GDM1 (cell line): ENCODE results near the gene SEMA4C.
A peak's percentile ranks its signal among the peaks of the same experiment; 100 is the strongest.

Experiments
- DNase-seq: peaks from one replicate; lab custom pipeline; 2025; lab: John Stamatoyannopoulos, UW

SEMA4C gene

DNA sequence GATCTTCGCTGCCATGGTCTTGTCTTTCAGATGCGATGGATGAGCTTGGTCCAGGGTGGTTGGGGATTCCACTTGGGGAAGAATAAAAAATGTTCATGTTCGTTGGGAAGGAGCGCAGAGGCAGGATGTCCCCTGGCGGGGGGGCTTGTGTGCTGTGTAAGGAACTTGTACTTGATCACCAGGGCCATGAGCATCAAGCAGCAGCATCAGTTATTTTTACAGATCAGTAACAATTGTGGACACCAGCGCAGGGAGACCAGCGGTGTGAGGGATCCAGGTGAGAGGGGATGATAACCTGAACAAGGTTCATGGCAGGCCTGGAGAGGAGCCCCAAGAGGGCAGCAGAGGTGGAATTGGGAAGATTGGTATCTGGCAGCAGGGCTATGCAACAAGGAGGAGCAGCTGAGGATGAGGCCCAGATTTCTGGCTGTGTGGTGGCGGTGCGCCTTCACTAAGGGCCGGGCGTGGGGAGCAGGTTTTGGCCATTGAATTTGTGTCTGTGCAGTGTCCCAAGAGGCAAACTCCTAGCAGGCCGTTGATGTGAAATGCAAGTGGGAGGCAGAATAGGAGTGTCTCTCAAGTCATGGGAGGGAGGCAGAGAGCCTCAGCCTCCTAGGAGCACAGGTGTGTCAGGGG lies 49.9 kb downstream of the SEMA4C start:
- no peak for DNase-seq

DNA sequence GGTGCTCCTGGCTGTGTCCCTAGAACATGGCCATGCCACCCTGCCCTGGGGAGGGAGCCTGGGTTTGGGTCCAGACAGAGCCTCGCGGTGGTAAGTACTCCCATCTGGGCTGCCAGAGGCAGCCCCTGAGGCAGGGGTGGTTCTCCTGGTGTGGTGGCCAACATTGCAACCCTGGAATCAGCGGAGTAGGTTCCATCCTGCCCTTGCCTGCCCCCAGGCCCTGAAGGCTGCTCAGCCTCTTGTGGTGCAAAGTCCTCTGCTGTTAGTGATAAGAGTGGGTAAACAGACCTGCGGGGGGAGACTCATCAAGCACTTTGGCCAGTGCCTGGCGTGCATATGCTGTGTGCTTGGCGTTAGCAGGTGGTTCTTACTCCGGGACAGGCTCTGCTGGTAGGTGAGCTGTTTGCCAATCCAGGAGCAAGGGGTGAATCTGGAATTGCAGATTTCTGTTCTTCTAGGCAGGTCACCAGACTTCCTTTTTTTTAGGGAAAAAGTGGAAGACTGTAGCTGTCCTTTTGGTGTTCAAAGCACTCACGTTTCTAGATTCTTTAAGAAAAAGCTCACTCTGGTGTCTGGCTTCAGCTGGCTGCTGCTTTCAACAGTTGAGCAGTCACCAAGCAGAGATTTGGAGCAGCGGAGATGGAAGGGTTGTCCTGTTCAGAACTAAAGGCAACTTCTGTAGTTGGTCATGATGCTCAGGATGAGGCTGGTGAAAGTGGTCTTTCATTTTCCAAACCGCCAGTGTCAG lies 50.6 kb downstream of the SEMA4C start:
- DNase-seq: no peak

DNA sequence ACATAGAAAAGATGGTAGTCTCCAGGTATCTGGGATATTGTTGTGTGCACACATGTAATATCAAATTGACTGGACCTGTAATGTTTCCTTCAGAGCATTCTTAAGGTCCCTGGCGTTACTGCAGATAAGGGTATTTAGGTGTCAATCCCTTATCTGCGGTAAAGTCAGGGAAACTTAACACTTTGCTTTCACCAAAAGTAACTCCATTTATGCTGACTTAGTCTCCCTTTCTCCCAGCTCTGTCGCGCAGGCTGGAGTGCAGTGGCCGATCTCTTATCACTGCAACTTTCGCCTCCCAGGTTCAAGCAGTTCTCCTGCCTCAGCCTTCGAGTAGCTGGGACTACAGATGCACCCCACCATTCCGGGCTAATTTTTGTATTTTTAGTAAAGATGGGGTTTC lies 52.0 kb downstream of the SEMA4C start:
- DNase-seq: no peak

DNA sequence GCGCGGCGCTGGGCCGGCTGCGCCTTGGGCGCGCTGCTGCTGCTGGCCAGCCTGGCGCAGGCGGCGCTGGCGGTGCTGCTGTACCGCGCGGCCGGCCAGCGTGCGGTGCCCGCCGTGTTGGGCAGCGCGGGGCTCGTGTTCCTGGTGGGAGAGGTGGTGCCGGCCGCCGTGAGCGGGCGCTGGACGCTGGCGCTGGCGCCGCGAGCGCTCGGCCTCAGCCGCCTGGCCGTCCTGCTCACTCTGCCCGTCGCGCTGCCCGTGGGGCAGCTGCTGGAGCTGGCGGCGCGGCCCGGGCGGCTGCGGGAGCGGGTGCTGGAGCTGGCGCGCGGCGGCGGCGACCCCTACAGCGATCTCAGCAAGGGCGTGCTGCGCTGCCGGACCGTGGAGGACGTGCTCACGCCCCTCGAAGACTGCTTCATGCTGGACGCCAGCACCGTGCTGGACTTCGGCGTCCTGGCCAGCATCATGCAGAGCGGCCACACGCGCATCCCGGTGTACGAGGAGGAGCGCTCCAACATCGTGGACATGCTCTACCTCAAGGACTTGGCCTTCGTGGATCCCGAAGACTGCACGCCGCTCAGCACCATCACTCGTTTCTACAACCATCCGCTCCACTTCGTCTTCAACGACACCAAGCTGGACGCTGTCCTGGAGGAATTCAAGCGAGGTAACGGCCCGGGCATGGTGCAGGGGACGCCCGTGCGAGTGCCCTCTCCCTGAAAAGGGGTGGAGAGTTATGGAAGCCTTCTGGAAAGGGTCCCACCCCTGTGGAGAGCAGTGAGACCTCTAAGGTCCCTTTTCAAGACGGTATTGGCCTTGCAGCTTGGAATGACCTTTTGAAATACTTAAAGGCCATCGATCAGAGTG lies 52.8 kb downstream of the SEMA4C start:
- DNase-seq: no peak

DNA sequence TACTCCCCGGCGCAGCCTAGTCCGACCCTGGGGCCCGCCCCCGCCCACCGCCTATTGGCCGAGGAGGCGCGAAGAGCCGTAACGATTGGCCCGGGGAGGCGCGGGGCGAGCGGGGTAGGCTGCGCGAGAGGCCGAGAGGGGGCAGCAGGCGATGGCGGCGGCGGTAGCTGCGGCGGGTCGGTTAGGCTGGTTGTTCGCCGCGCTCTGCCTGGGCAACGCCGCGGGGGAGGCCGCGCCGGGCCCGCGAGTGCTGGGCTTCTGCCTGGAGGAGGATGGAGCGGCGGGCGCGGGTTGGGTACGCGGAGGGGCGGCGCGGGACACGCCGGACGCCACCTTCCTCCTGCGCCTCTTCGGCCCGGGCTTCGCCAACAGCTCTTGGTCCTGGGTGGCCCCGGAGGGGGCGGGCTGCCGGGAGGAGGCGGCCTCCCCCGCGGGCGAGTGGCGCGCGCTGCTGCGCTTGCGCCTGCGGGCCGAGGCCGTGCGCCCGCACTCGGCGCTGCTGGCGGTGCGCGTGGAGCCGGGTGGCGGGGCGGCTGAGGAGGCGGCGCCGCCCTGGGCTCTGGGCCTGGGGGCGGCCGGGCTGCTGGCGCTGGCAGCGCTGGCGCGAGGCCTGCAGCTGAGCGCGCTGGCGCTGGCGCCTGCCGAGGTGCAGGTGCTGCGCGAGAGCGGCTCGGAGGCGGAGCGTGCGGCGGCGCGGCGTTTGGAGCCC lies 53.6 kb downstream of the SEMA4C start, which contains the start of gene CNNM3:
TSS of gene CNNM3 (plus strand) at position 142 of the 709 bp plus-strand sequence. CDS start at position 152, 10 bp downstream.
- DNase-seq: peak; percentile 91

DNA sequence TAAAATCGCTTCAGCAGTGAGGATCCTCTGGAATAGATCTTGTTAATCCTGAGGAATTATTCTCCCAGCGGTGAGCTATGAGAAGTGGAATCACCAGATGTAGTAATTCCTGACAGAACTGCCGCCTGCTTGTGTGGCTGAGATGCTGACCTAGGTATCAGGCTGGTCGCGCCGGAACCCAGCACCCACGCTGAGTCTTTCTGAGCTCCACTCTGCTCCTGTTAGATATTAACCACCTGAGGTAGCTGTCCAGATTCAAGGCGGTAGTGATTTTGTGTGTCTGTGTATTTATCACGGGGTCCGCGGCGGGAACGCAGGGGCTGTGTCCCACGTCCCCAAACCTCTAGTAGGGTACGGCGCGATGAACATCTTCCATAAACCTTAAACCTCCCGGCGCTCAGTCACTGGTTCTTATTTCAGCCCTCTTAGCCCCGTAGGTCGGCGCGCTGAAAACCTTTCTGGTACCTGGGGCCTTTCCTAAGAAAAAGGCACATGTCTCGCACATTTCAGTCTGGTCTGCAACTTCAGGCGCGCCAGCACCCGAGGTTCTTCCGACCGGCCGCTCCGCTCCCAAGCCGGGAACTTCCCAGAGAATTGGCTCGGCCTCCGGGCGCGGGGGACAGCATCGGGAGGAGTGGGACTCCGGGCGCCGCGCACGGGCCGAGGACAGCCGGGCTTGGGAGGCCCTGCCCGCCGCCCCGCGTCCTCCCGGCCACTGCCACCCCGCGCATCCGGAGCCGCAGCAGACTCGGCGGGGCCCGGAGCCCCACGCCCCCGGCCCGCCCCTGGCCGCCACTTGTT lies 54.4 kb downstream of the SEMA4C start:
- DNase-seq: no peak

DNA sequence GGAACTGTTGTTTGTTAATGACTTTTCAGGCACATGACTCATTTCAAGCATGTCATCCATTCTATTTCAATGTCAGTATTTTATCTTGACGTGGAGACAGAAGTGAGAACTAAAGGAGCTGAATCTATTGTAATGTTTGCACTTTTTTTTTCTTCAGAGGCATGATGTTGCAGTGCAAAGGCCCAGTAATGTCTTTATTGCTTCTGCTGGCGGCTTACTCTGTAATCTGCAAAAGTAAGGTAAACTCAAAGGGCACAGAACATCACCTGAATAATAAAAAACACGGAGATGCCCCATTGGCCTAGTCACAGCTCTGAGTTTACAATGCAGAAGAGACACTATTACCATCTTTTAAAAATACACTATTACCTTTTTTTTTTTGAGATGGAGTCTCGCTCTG lies 56.2 kb downstream of the SEMA4C start:
- no peak for DNase-seq

DNA sequence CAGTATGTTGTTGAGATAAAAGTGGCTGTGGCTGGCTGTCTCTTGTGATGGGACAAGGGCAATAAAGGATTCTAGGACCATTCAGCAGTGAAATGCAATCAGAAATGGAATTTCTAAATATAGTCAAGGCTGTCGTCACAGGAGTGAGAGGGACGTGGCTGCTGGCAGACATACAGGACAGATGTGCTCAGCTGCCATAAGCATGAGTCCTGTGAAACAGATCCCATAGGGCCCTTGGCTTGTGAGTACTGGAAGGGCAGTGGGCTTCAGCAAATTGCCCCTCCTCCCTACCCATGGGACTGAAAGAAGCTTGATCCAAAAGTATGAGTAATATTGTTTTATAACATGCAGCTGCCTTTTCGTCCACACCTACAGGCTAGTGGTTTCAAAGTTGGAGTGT lies 58.0 kb downstream of the SEMA4C start:
- DNase-seq: no peak

DNA sequence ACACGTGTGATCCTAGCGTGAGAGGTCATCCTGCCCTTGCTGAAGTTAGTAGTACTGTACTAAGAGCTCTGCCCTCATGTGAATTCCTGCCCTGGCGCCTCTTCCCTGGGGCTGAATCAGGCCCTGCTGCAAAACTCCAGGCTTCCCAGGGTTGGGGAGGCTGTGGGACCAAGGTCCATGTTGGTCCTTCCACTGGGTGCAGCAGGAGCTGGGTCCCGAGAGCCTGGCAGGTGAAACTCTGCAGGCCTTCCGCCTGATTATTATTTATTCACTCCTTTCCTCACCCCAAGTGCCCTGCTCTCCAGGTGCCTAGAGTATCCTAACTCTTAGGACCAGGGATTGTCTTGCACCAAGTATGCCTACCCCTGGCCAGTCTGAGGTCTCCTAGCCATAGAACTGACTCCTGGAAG lies 59.1 kb downstream of the SEMA4C start:
- DNase-seq: no peak

DNA sequence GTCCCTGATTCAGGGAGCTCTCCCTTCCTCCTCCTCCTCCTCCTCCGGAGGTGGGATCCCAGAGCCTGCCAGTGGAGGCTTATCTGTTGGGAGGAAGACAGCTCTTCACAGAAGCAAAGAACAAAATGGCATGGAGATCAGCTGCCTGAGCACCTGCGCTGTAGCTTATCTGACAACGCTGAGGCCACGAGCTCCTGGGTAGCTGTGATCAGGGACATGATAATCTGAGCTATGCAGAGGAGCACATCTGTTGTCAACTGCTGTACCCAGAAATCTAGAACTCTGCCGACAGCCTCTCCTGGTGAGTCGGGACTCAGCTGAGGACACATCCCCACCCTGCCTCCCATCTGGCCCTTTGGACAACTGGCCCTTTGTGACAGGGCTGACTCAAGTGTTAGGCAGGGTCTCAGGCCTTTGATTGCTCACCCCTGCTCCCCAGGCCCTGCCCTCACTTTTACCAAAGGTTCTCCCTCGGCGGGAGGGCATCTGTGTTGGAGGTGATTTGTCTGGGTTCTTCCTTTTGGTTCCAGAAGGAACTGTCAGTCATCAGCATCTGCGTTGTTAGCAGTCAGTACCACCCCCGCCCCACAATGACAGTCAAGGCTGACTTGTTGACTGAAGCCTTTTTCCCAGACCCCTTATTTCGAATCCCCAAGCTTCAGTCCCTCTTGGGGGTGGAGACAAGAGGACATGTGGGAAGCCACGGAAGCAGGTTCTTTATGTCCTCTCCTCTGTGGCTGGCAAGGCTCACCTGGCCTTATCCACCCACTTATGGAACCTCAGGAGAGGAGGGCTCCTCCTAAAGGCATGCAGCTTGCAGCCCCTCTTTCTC lies 59.7 kb downstream of the SEMA4C start:
- no peak for DNase-seq
